ENCODE data around the gene LKAAEAR1.
"Not testable (repeated sequence)": the region's sequence is repeated elsewhere in the genome, so short reads cannot be mapped to it uniquely, and the experiment has no call there.

The LKAAEAR1 gene

GRCh38 chr20:64096535-64096934 is 12.3 kb upstream of the LKAAEAR1 start:
- DNase-seq, result no peak

GRCh38 chr20:64095927-64096326 is 11.7 kb upstream of the LKAAEAR1 start:
- no peak for DNase-seq

DNA sequence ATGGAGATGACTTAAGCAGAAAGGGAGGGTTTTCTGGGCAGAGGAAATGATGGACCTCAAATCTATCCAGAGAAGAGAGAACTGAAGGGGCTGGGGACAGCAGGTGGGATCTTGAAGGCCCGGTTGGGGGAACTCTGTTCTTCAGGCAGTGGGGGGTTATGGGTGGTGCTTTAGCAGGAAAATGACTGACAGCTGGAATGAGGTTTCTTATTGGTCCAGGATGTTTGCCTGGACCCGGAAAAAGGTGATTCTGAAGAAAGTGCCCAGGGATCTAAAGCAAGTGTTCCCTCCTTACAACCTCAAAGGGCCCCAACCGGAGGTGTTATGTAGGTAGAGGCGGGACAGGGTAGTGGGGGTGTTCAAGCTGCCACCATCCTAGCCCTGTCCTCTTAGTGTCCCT is 11.3 kb upstream of the LKAAEAR1 start:
- DNase-seq, result no peak

- DNase-seq, result no peak
Observed at GRCh38 chr20:64093013-64093503, 8.9 kb upstream of the LKAAEAR1 start.

DNA sequence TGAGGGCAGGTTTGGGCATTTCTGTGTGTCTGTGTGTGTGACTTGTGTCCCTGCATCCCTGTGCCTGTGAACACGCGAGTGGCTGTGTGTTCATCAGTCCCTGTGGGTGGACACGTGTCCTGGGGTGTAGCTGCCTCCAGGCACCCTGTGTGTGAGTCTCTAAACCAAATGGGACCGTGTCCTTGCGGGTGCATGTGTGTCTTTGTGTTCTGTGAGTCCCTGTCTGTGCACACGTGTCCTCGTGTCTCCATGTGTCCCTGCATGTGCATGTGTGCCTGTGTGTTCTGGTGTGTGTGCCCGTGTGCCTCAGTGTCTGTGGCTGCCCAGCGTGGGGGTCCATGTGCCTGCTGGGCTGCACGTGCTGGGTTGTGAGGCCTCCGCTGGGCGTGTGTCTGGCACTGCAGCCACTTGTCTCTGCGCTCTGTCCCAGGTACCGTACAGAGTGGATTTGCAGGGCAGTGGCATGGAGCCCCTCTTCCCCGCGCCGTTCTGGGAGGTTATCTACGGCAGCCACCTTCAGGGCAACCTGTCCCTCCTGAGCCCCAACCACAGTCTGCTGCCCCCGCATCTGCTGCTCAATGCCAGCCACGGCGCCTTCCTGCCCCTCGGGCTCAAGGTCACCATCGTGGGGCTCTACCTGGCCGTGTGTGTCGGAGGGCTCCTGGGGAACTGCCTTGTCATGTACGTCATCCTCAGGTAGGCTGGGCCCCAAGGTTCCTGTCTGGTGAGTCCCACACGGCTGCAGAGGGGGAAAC is 8.2 kb upstream of the LKAAEAR1 start:
- DNase-seq, result no peak

DNA sequence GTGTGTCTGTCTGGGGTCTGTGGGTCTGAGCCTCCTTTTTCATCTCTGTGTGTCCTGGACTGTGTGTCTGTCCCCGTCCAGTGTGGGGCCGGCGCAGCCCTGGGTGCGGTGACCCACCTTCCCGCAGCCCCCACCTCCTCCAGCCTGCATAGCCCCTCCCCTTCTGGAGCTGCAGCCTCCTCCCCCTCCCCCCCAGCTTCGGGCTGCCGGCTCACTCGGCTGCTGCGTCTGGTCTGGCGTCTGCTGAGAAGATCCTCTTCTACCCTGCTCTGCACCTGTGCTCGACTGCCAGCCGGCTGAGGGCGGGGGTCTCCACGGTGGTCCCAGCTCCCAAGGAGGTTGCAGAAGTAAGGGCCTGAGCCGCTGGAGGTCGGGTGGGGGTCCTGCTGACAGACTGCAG is 7.6 kb upstream of the LKAAEAR1 start:
- no peak for DNase-seq

DNA sequence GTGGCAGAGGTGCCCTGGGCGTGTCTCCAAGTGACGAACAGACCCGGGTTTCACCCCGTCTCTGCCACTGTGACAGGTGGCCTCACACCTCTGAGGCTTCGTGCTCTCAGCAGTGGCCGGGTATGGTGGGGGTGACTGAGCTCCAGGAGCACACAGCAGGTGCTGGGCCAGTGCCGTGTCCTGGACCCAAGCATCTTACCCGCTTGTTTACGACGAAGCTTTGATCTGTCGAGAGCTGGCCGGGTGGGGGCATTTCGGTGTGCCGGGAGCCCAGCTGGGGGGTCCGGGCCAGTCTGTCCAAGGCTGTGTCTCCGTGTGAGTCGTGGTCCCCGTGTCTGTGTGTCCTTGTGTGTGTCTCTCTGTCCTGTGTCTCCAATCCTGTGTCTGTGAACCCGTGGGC is 7.1 kb upstream of the LKAAEAR1 start:
- DNase-seq, result no peak

DNA sequence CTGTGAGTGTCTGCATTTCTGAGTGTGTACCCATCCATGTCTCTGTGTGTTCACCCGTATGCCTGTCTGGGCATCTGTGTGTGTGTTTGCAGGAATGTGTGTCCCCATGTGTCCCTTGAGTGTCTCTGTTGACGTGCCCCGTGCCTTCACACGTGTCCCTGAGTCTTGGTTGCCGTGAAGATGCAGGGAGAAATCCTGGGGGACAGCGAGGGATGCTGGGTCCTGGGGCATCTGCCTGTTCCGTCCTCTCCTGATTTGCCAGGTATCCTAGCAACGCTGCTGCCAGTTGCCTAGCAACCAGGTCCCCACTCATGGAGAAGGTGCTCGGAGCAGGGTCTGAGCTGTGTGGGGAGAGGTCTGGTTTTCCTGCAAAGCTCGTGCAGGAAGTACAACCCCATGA is 6.0 kb upstream of the LKAAEAR1 start:
- DNase-seq, result no peak

DNA sequence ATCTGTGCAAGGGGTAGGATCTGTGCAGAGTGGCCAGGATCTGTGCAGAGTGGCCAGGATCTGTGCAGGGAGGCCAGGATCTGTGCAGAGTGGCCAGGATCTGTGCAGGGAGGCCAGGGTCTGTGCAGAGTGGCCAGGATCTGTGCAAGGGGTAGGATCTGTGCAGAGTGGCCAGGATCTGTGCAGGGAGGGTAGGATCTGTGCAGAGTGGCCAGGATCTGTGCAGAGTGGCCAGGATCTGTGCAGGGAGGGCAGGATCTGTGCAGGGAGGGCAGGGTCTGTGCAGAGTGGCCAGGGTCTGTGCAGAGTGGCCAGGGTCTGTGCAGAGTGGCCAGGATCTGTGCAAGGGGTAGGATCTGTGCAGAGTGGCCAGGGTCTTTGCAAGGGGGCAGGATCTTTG is 4.4 kb upstream of the LKAAEAR1 start:
- DNase-seq, result not testable (repeated sequence)

- DNase-seq, result not testable (repeated sequence)
Observed at GRCh38 chr20:64087226-64087825, 3.1 kb upstream of the LKAAEAR1 start.

DNA sequence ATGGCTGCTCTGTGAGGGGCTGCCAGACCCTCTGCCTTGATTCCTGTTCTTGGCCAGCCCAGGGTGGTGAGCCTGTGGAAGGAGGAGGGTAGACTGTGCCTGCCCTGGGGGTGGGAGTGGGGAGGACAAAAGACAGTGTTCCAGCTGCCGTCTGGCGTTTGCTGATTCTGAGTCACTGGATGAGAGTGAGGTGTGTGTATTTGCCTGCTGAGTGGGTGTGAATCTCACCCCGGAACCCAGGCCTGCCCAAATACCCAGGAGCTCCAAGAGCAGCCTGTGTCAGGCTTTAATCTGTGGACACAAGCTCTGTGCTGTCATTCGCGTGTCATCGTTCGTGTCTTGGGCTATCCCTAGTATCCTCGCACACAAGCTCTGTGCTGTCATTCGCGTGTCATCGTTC is 2.6 kb upstream of the LKAAEAR1 start:
- no peak for DNase-seq

- DNase-seq, result no peak
Observed at GRCh38 chr20:64084685-64085152, 521 bp upstream of the LKAAEAR1 start.

GRCh38 chr20:64083378-64083803 is 807 bp downstream of the LKAAEAR1 start:
- DNase-seq, result peak; percentile 25

- no peak for DNase-seq
Observed at GRCh38 chr20:64082820-64083377, 1.3 kb downstream of the LKAAEAR1 start.

DNA sequence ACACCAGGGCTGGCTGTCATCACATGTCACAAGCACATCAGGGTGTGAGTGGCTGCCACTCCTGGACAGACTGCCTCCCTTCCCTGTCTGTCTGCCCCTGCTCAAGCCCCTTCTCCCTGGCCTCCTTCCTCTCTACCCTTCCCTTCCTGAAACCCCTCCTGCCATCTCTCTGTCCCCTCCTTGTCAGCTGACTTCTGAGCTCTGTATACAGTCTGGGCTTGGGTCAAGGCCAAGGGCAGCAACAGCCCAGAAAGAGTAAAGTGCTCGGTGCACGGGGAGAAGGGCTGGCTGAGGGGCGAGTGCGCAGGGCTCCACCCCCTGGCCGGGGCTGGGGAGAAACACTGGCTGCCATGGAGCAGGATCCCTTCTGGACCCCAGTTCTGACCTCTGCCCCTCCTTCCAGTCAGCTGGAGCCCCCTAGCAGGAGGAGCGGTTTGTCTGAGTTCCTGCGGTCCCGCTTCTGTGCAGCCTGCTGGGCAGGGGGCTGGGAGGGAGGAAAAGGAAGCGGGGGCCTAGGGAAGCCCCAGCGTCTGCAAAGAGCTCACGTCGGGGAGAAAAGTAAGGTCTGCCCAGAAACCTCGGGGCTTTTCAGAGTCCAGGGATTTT is 2.0 kb downstream of the LKAAEAR1 start:
- no peak for DNase-seq

- DNase-seq, result no peak
Observed at GRCh38 chr20:64081624-64081964, 2.6 kb downstream of the LKAAEAR1 start.

DNA sequence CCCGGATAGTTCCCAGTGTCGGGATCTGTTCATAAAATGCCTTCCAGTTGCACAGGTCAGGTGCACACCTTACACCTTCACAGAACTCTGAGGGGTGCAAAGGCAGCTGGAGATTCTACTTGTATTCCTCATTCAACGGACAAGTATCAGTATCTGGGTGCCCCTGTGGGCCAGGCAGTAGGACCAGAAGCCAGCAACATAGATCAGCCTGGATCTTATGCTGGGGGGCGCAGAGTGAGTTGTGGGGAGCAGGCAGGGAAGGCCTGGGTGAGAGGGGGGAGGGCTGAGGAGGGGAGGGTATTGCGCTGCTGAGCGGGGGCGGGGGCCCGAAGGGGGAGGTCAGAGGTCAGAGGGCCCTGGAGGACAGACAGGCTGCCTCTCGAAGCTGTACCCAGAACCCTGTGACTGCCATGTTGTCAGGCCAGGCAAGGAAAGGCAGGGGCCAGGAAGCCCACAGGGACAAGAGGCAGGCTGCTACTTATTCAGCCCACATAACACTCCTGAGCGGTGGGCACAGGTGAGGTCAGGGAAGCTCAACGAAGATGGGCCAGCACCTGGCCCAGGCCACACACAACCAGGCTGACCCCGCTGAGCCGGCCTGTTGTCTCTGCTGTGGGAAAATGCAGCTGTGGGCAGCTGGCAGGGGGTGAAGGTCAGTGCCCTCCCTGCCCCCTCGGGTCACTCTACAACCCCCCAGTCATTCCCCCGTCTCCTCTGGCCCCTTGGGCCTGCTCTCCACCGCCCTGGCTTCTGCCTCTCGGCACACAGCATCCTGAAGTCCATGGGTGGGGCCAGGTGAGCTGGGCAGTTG is 3.2 kb downstream of the LKAAEAR1 start:
- no peak for DNase-seq

- no peak for DNase-seq
Observed at GRCh38 chr20:64080013-64080812, 4.0 kb downstream of the LKAAEAR1 start, which contains the start of gene OPRL1. TSS of gene OPRL1 (plus strand) at chr20:64080082. CDS start at chr20:64092721, 12,639 bp downstream.

DNA sequence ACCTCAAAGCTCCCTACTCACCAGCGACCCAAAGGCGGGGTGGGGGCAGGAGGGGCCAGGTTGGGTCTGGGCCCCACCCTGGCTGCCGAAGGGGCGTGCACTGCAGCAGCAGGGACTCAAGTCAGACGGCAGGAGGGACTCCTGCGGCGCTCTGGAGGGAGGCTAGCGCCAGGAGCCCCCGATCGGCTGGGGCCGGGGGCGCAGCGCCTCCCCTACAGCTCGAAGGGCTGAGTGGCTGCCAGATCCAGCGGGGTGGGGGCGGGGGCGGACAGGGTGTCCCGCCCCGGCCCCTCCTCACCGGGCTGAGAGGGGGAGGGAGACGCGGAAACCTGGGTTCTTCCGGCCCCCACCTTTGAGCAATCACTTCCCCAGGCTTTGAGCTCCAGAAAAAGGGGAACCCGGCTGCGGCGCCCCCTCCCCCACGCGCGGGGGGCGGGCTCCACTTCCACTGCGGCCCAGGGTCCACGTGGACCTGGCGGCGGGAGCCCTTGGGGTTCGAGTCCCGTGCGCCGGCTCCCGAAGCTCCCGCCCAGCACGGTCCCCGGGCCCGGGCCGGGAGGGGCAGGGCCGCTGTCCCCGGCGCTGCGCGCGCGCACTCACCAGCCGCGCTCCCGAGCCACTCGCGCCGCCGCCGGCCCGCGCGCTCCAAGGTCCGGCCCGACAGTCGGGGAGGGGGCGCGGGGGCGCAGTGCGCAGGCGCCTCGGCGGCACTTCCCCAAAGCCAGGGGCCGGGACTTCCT is 4.8 kb downstream of the LKAAEAR1 start, which contains the start of gene RGS19:
TSS of gene RGS19 (minus strand) at position 246 of the 740 bp plus-strand sequence. CDS start 2,632 bp downstream, outside the sequence.
- DNase-seq, result no peak

DNA sequence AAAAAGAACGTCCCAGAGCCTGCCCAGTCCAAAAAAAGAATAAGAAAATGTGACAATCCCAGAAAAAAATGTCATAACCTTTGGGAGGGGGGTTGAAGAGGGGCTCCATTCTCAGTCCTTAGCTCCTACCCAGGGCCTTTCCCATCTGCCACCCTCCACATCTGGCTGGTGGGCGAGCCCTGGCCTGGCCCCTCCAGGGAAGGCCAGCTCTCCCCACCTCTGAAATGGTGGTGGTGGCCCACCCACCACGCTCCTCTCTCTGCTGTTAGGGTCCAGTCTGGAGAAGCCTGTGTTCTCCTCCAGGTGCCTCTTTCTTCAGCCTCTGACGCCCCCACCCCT is 5.3 kb downstream of the LKAAEAR1 start:
- DNase-seq, result no peak

Data from NCI-H2029 (cell line).